Temporal lobe (tissue), 1 donor: ENCODE measurements around the gene KLRK1. TPM values are rescaled to one million over a fixed set of nuclear protein-coding genes. Genes with fewer than 3 reads are reported as not detected.

Source experiments
- total RNA-seq: library from RNA; depleted of rRNA; stranded (reverse); fragments of >200 nt; gene quantifications from one replicate; pipeline ENCODE4 v1.2.3, GENCODE V29; 2014

KLRK1 gene
- total RNA-seq, 1 donor from 2014 or later, result 0.25 TPM

Other genes with a start within 250 kb of the KLRK1 start
- 2.7 TPM for gene OLR1, start 217.9 kb downstream of the KLRK1 start, total RNA-seq
- 0.25 TPM for gene TMEM52B, start 211.0 kb downstream of the KLRK1 start, total RNA-seq
- 47.5 TPM for gene GABARAPL1, start 177.2 kb downstream of the KLRK1 start, total RNA-seq
- gene KLRD1, start 82.2 kb downstream of the KLRK1 start, total RNA-seq, result 0.25 TPM
- gene KLRC4, start 19.7 kb upstream of the KLRK1 start, total RNA-seq, result 0.25 TPM
- gene KLRC3, start 30.6 kb upstream of the KLRK1 start, total RNA-seq, result 1.2 TPM
- gene KLRC2, start 46.0 kb upstream of the KLRK1 start, total RNA-seq, result 1.5 TPM
- not detected for gene KLRC1, start 63.3 kb upstream of the KLRK1 start, total RNA-seq
- 0.98 TPM for gene EIF2S3B, start 115.8 kb upstream of the KLRK1 start, total RNA-seq
- 16.5 TPM for gene MAGOHB, start 223.6 kb upstream of the KLRK1 start, total RNA-seq